PC-9 (cell line): ENCODE results near the gene UXS1. TPM values are rescaled to one million over a fixed set of nuclear protein-coding genes. Genes with fewer than 3 reads are reported as not detected.
"Not testable (repeated sequence)": the region's sequence is repeated elsewhere in the genome, so short reads cannot be mapped to it uniquely, and the experiment has no call there.

Experiments
- BruUV-seq: library from RNA; stranded (reverse); fragments of 400-500 nt; replicated peaks from 2 replicates; lab custom pipeline; 2021; lab: Mats Ljungman, UMichigan
- CTCF ChIA-PET: fragments of 300-600 bp; sonication (Branson Sonifier 250); formaldehyde crosslinking; loops from one replicate; lab custom pipeline; 2022; ENCODE audit warnings: antibody characterized with exemption; lab: Charles Lee
- POLR2A ChIA-PET: fragments of 300-600 bp; sonication (Branson Sonifier 250); formaldehyde crosslinking; loops from one replicate; lab custom pipeline; 2022; ENCODE audit warnings: antibody characterized with exemption; ENCODE audit not compliant: unreplicated experiment; lab: Charles Lee
- DNase-seq, 2 experiments: peaks; one replicate each; pipeline versions ENCODE4 v3.0.0 to v3.0.0-alpha.2; 2015 to 2022; ENCODE audit warnings: mixed read lengths in 1 of 2
- H2AFZ ChIP-seq: fragments of 200-600 bp; sonication (generic); 2 replicates; pipeline ENCODE4 v1.8.1; 2017; ENCODE audit warnings: antibody characterized with exemption
- H3F3A ChIP-seq: fragments of 200-600 bp; sonication (generic); 2 replicates; pipeline ENCODE4 v1.8.1; 2017; ENCODE audit warnings: antibody characterized with exemption, mild to moderate bottlenecking, low read depth; ENCODE audit not compliant: insufficient read depth
- H3K27ac ChIP-seq: fragments of 200-600 bp; sonication (generic); 2 replicates; pipeline ENCODE4 v1.6.1; 2016; ENCODE audit warnings: mixed run types
- H3K27me3 ChIP-seq: fragments of 200-600 bp; sonication (generic); 2 replicates; pipeline ENCODE4 v1.6.1; 2016; ENCODE audit warnings: low read depth, mixed run types; ENCODE audit not compliant: insufficient read depth
- H3K36me3 ChIP-seq: fragments of 200-600 bp; sonication (generic); 2 replicates; pipeline ENCODE4 v1.6.1; 2016; ENCODE audit warnings: low read depth, mixed run types
- H3K4me1 ChIP-seq: fragments of 200-600 bp; sonication (generic); replicated peaks from 2 replicates; pipeline ENCODE4 v1.6.1; 2016; ENCODE audit warnings: mixed run types; ENCODE audit not compliant: insufficient read depth
- H3K4me2 ChIP-seq: fragments of 200-600 bp; sonication (generic); 2 replicates; pipeline ENCODE4 v1.6.1; 2017; ENCODE audit warnings: mixed run types
- H3K4me3 ChIP-seq: fragments of 200-600 bp; sonication (generic); 2 replicates; pipeline ENCODE4 v1.6.1; 2016; ENCODE audit warnings: mixed run types
- H3K79me2 ChIP-seq: fragments of 200-600 bp; sonication (generic); 2 replicates; pipeline ENCODE4 v1.6.1; 2017; ENCODE audit warnings: low read depth, mixed run types
- H3K9me2 ChIP-seq: fragments of 200-600 bp; sonication (generic); 2 replicates; pipeline ENCODE4 v1.8.1; 2017; ENCODE audit warnings: mild to moderate bottlenecking; ENCODE audit not compliant: insufficient read depth
- H3K9me3 ChIP-seq: fragments of 200-600 bp; sonication (generic); 2 replicates; pipeline ENCODE4 v1.8.1; 2016; ENCODE audit warnings: low read depth; ENCODE audit not compliant: insufficient read depth
- H4K20me1 ChIP-seq: fragments of 200-600 bp; sonication (generic); 2 replicates; pipeline ENCODE4 v1.8.1; 2017; ENCODE audit not compliant: insufficient read depth
- EZH2 ChIP-seq: fragments of 200-600 bp; sonication (generic); IDR thresholded peaks from 2 replicates; pipeline ENCODE4 v1.8.0; 2017; ENCODE audit warnings: antibody characterized with exemption, low read depth
- intact Hi-C: fragments of 100-400 bp; cut with micrococcal nuclease; formaldehyde crosslinking; loops from one replicate; pipeline ENCODE4 v1.10.0; 2022; ENCODE audit not compliant: unreplicated experiment
- total RNA-seq: library from RNA; stranded (reverse); gene quantifications from 2 replicates; pipeline ENCODE4 v1.2.3, GENCODE V29; 2021
- TF ChIP-seq, protein P1 (sequence below): fragments of 200-600 bp; sonication (generic); conservative IDR thresholded peaks from 2 replicates; pipeline ENCODE4 v1.6.1; 2017; ENCODE audit warnings: mixed run types, antibody characterized with exemption, mild to moderate bottlenecking, moderate library complexity

Gene UXS1
- total RNA-seq, 1 experiment from 2014 or later: 65.6 TPM

DNA sequence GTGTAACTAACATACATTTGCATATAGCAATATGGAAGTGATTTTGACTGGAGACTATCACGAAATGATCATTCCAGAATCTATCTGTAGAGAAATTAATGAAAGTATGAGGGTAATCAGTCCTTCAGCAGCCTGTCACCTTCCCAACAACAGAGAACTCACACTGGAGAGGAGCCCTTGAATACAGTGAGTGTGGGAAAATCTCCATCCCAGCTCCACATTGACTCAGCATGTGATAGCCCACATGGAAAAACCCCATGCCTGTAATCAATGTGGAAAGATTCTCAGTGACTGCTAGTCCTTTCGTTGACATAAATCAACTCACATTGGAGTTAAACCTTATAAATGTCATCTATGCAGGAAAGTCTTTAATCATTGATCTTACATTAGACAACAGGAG, 13.1 kb upstream of the UXS1 start:
- no peaks in the 10 kb centered on the region for H3K9me2 ChIP-seq
- no peaks in the 10 kb centered on the region for H3F3A ChIP-seq
- H3K4me2 ChIP-seq: no peak overlapping the region
- no peak overlapping the region for H3K27ac ChIP-seq
- intact Hi-C loops: no loop called here
- no peaks in the 10 kb centered on the region for H3K36me3 ChIP-seq
- H3K4me3 ChIP-seq: no peak overlapping the region
- H4K20me1 ChIP-seq: no peaks in the 10 kb centered on the region
- H3K79me2 ChIP-seq: no peaks in the 10 kb centered on the region
- DNase-seq: no peak
- POLR2A ChIA-PET: no interaction called here
- TF ChIP-seq, protein P1, sequence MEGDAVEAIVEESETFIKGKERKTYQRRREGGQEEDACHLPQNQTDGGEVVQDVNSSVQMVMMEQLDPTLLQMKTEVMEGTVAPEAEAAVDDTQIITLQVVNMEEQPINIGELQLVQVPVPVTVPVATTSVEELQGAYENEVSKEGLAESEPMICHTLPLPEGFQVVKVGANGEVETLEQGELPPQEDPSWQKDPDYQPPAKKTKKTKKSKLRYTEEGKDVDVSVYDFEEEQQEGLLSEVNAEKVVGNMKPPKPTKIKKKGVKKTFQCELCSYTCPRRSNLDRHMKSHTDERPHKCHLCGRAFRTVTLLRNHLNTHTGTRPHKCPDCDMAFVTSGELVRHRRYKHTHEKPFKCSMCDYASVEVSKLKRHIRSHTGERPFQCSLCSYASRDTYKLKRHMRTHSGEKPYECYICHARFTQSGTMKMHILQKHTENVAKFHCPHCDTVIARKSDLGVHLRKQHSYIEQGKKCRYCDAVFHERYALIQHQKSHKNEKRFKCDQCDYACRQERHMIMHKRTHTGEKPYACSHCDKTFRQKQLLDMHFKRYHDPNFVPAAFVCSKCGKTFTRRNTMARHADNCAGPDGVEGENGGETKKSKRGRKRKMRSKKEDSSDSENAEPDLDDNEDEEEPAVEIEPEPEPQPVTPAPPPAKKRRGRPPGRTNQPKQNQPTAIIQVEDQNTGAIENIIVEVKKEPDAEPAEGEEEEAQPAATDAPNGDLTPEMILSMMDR: no peak
- TF ChIP-seq EZH2: no peak
- H2AFZ ChIP-seq: no peak overlapping the region
- no peaks in the 10 kb centered on the region; the same call in 1 of the 2 replicates for H3K9me3 ChIP-seq
- no peaks in the 10 kb centered on the region for H3K4me1 ChIP-seq
- CTCF ChIA-PET: no interaction called here
- H3K27me3 ChIP-seq: peaks cover 7% of the 10 kb centered on the region
- BruUV-seq: no TSS peak

DNA sequence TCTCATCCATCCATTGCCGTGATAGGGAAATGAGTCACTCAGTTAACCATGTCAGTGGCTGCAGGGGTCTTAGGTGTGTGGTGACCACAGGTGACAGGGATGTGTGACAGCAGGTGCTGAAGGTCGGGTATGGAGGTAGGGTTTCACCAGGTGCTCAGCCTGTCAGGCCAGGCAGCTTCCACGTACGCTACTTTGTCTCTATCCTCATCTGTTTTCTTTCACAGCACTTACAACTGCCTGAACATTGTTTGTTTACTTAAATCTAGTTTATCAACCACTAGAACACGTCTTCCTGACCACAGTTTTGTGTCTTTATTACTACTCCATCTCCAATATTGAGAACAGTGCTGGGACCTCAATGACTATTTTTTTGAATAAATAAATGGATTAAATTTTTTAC, 11.4 kb upstream of the UXS1 start:
- no peak overlapping the region for H2AFZ ChIP-seq
- no peaks in the 10 kb centered on the region; the same call in 1 of the 2 replicates for H3K9me3 ChIP-seq
- H3K36me3 ChIP-seq: no peaks in the 10 kb centered on the region
- DNase-seq: no peak
- H3K27me3 ChIP-seq: peaks cover 3% of the 10 kb centered on the region
- no peak overlapping the region for H3K27ac ChIP-seq
- H3K9me2 ChIP-seq: no peaks in the 10 kb centered on the region
- H3K4me2 ChIP-seq: no peak overlapping the region
- H3F3A ChIP-seq: no peaks in the 10 kb centered on the region
- H3K79me2 ChIP-seq: no peaks in the 10 kb centered on the region
- ChIA-PET CTCF (no interaction called here), POLR2A (no interaction called here)
- BruUV-seq: no TSS peak
- intact Hi-C loops: no loop called here
- no peaks in the 10 kb centered on the region for H4K20me1 ChIP-seq
- no peak for TF ChIP-seq EZH2
- H3K4me3 ChIP-seq: no peak overlapping the region
- H3K4me1 ChIP-seq: no peaks in the 10 kb centered on the region

DNA sequence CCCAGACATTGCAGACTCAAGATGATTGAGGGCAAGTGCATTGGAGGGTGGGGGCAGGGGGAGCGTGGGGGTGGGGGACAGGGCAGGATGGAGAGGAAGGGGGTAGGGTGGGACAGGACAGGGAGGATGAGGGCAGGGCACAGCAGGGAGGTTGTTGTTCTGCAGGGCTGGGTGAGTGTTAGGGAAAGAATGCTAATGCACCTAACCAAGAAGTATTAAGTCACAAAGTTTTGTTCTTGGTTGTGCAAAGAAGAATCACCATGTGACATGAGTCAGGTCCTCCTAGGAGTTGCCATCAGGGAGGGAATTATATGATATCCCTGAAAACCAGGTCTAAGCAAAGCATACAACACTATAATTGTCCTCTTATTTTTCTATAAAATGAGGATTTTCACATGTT, 10.4 kb upstream of the UXS1 start:
- H3K4me3 ChIP-seq, intact Hi-C loops, BruUV-seq, H2AFZ ChIP-seq, H3F3A ChIP-seq, H4K20me1 ChIP-seq, H3K79me2 ChIP-seq, H3K9me3 ChIP-seq, H3K9me2 ChIP-seq, H3K4me2 ChIP-seq, H3K36me3 ChIP-seq, H3K27me3 ChIP-seq, POLR2A ChIA-PET, CTCF ChIA-PET, DNase-seq, H3K4me1 ChIP-seq, H3K27ac ChIP-seq: not testable (repeated sequence)

DNA sequence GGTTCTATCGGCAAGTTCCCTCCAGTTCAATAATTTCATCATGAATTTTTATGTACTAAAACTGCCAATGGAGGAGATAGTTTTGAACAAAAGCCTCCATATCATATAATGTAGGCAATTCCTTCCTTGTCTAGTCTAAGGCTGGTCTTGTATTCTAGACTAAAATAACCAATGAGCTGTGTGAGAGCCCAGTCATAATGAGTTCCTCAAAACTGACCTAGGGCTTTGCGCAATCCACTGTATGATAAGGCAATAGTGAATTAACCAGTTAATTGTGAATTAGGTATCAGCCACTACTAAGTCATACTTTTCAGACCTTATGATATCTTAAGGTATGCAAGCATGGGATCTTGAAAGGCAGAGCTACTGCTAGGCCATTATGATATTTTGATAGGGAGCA, 7.6 kb upstream of the UXS1 start:
- Histone ChIP-seq H3K27ac (no peak overlapping the region), H3F3A (peaks cover 6% of the 10 kb centered on the region; the same call in 1 of the 2 replicates), H3K4me1 (peaks cover 5% of the 10 kb centered on the region; the same call in 1 of the 2 replicates), H3K4me2 (no peak overlapping the region), H3K9me2 (no peaks in the 10 kb centered on the region), H3K36me3 (no peaks in the 10 kb centered on the region), H3K79me2 (no peaks in the 10 kb centered on the region), H2AFZ (no peak overlapping the region), H3K9me3 (no peaks in the 10 kb centered on the region), H3K27me3 (no peaks in the 10 kb centered on the region), H3K4me3 (no peak overlapping the region), H4K20me1 (no peaks in the 10 kb centered on the region)
- DNase-seq: no peak
- no TSS peak for BruUV-seq
- ChIA-PET POLR2A (no interaction called here), CTCF (no interaction called here)
- TF ChIP-seq, protein P1: no peak
- no peak for TF ChIP-seq EZH2
- intact Hi-C loops: no loop called here
